Smooth muscle cell (in vitro differentiated cells): ENCODE results near the gene ADGRB2. TPM values are rescaled to one million over a fixed set of nuclear protein-coding genes. Genes with fewer than 3 reads are reported as not detected.

ENCODE experiments used
- DNase-seq: peaks from one replicate; lab custom pipeline; 2025; ENCODE audit not compliant: unreplicated experiment; lab: John Stamatoyannopoulos, UW
- H2AFZ ChIP-seq: fragments of 200-600 bp; sonication (generic); 2 replicates; pipeline ENCODE4 v1.6.0; 2016; ENCODE audit warnings: antibody characterized with exemption, low read depth, mild to moderate bottlenecking
- H3F3A ChIP-seq: fragments of 200-600 bp; sonication (generic); 2 replicates; pipeline ENCODE4 v1.6.0; 2017; ENCODE audit warnings: antibody characterized with exemption, low read depth
- H3K27ac ChIP-seq: fragments of 200-600 bp; sonication (generic); 2 replicates; pipeline ENCODE4 v1.5.1; 2016; ENCODE audit warnings: low read depth, mild to moderate bottlenecking
- H3K27me3 ChIP-seq: fragments of 200-600 bp; sonication (generic); 2 replicates; pipeline ENCODE4 v1.6.1; 2016; ENCODE audit warnings: low read depth, mild to moderate bottlenecking
- H3K36me3 ChIP-seq: fragments of 200-600 bp; sonication (generic); 2 replicates; pipeline ENCODE4 v1.5.1; 2016; ENCODE audit warnings: low read depth
- H3K4me1 ChIP-seq: fragments of 200-600 bp; sonication (generic); 2 replicates; pipeline ENCODE4 v1.5.1; 2016; ENCODE audit warnings: low read depth
- H3K4me2 ChIP-seq: fragments of 200-600 bp; sonication (generic); 2 replicates; pipeline ENCODE4 v1.6.0; 2016; ENCODE audit warnings: mild to moderate bottlenecking
- H3K4me3 ChIP-seq: fragments of 200-600 bp; sonication (generic); 2 replicates; pipeline ENCODE4 v1.5.1; 2016; ENCODE audit warnings: mild to moderate bottlenecking
- H3K79me2 ChIP-seq: fragments of 200-600 bp; sonication (generic); 2 replicates; pipeline ENCODE4 v1.6.0; 2016; ENCODE audit warnings: low read depth, mild to moderate bottlenecking
- H3K9ac ChIP-seq: fragments of 200-600 bp; sonication (generic); 2 replicates; pipeline ENCODE4 v1.6.0; 2016; ENCODE audit warnings: low read depth
- H3K9me3 ChIP-seq: fragments of 200-600 bp; sonication (generic); replicated peaks from 2 replicates; pipeline ENCODE4 v1.5.1; 2016; ENCODE audit warnings: low read depth
- H4K20me1 ChIP-seq: fragments of 200-600 bp; sonication (generic); 2 replicates; pipeline ENCODE4 v1.6.0; 2016; ENCODE audit warnings: low read depth
- CTCF ChIP-seq: fragments of 200-600 bp; sonication (generic); IDR thresholded peaks from 2 replicates; pipeline ENCODE4 v1.5.1; 2017; ENCODE audit warnings: borderline replicate concordance, mild to moderate bottlenecking, antibody characterized with exemption; ENCODE audit not compliant: insufficient read depth, poor library complexity, severe bottlenecking
- whole genome bisulfite sequencing: methylation state at CpG from one replicate; pipeline ENCODE4 v1.1.7; 2016; ENCODE audit warnings: low lambda C conversion rate; 5-methylcytosine and 5-hydroxymethylcytosine counted together
- polyA plus RNA-seq: library from polyadenylated mRNA; unstranded; fragments of >200 nt; fragmentation: Nextera tagmentation; extraction: Ambion mirVana; gene quantifications from 2 replicates; pipeline ENCODE4 v1.2.1, GENCODE V29; 2016
- total RNA-seq: library from RNA; depleted of rRNA; stranded (reverse); fragments of >200 nt; gene quantifications from 2 replicates; pipeline ENCODE4 v1.2.3, GENCODE V29; 2014

Gene ADGRB2
- total RNA-seq (8.8 and 10.6 TPM in 2 replicates), polyA plus RNA-seq (7.5 and 9.4 TPM in 2 replicates)

GRCh38 chr1:31764312-31765040 is at the start of gene ADGRB2:
Gene ADGRB2, minus strand, starts transcription at chr1:31764340. Its CDS starts 7,119 bp downstream, at chr1:31757221.
- peak within 1 kb of the TSS; percentile 99 for H3K4me2 ChIP-seq
- H2AFZ ChIP-seq = peak within 1 kb of the TSS; percentile 16
- no peaks in the 10 kb centered on the region for H3K9me3 ChIP-seq
- no peak within 1 kb of the TSS for H3K27ac ChIP-seq
- no peaks in the 10 kb centered on the region for H3K36me3 ChIP-seq
- H3F3A ChIP-seq = peaks cover 3% of the 10 kb centered on the region
- no peak within 1 kb of the TSS for H3K9ac ChIP-seq
- H3K27me3 ChIP-seq = no peaks in the 10 kb centered on the region
- peak within 1 kb of the TSS; percentile 75 for H3K4me3 ChIP-seq
- H4K20me1 ChIP-seq = no peaks in the 10 kb centered on the region
- DNase-seq = no peak
- H3K4me1 ChIP-seq = peaks cover 32% of the 10 kb centered on the region
- 9% methylated on average over 41 of the region's 59 CpGs for WGBS
- H3K79me2 ChIP-seq = no peaks in the 10 kb centered on the region
- TF ChIP-seq CTCF = no peak

GRCh38 chr1:31812158-31812829 is 48.2 kb upstream of the ADGRB2 start:
- H3K9ac ChIP-seq = no peak overlapping the region
- peaks cover 4% of the 10 kb centered on the region for H3F3A ChIP-seq
- no peaks in the 10 kb centered on the region for H3K4me1 ChIP-seq
- no peaks in the 10 kb centered on the region for H3K79me2 ChIP-seq
- DNase-seq = no peak
- no peaks in the 10 kb centered on the region for H3K27me3 ChIP-seq
- no peaks in the 10 kb centered on the region for H3K36me3 ChIP-seq
- no peak overlapping the region for H3K27ac ChIP-seq
- no peak for TF ChIP-seq CTCF
- H3K4me2 ChIP-seq = no peak overlapping the region
- H3K9me3 ChIP-seq = no peaks in the 10 kb centered on the region
- H4K20me1 ChIP-seq = no peaks in the 10 kb centered on the region
- WGBS = 93% methylated on average over 9 of the region's 9 CpGs
- no peak overlapping the region for H3K4me3 ChIP-seq
- H2AFZ ChIP-seq = no peak overlapping the region

- no peak overlapping the region for H3K9ac ChIP-seq
- H3K36me3 ChIP-seq = no peaks in the 10 kb centered on the region
- peaks cover 4% of the 10 kb centered on the region for H3F3A ChIP-seq
- no peaks in the 10 kb centered on the region for H3K9me3 ChIP-seq
- no peak for DNase-seq
- H4K20me1 ChIP-seq = no peaks in the 10 kb centered on the region
- TF ChIP-seq CTCF = no peak
- WGBS = 49% methylated on average over 7 of the region's 7 CpGs
- H3K27ac ChIP-seq = no peak overlapping the region
- H3K4me3 ChIP-seq = no peak overlapping the region
- H3K4me2 ChIP-seq = no peak overlapping the region
- H3K4me1 ChIP-seq = no peaks in the 10 kb centered on the region
- no peaks in the 10 kb centered on the region for H3K79me2 ChIP-seq
- no peaks in the 10 kb centered on the region for H3K27me3 ChIP-seq
- H2AFZ ChIP-seq = no peak overlapping the region
These were observed 47.5 kb upstream of the ADGRB2 start for GRCh38 chr1:31811605-31812004.
